Stimulated activated CD8-positive, alpha-beta memory T cell treated with anti-CD3 and anti-CD28 coated beads, Interleukin-4, amount 100 ng/mL, for 4 hours (primary cell): ENCODE data around the gene GRAMD4.

Experiments
- DNase-seq, 2 donors: peaks; one replicate each; pipeline ENCODE4 v3.0.0-alpha.2; 2020; ENCODE audit warnings: low read depth in 2 of 2, low spot score in 1 of 2

GRAMD4 gene

DNA sequence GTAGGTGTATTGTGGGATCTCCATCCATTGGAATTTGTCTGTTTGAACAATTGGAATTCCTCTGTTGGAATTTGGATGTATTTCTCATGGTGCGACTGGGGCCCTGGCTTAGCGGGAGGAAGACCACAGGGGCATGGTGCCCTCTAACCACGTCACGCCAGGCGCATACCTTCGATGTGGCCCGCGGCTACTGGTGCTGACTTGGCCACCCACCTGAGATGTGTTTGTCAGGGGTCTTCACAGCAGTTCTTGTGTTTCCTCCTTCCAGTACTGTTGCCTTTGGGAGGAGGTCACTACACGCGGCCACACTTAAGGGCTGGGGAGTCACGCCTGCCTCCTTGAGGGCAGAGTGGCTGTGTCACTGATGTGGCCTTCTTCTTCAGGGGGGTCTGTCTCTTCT lies 36.6 kb upstream of the GRAMD4 start:
- DNase-seq, result no peak

DNA sequence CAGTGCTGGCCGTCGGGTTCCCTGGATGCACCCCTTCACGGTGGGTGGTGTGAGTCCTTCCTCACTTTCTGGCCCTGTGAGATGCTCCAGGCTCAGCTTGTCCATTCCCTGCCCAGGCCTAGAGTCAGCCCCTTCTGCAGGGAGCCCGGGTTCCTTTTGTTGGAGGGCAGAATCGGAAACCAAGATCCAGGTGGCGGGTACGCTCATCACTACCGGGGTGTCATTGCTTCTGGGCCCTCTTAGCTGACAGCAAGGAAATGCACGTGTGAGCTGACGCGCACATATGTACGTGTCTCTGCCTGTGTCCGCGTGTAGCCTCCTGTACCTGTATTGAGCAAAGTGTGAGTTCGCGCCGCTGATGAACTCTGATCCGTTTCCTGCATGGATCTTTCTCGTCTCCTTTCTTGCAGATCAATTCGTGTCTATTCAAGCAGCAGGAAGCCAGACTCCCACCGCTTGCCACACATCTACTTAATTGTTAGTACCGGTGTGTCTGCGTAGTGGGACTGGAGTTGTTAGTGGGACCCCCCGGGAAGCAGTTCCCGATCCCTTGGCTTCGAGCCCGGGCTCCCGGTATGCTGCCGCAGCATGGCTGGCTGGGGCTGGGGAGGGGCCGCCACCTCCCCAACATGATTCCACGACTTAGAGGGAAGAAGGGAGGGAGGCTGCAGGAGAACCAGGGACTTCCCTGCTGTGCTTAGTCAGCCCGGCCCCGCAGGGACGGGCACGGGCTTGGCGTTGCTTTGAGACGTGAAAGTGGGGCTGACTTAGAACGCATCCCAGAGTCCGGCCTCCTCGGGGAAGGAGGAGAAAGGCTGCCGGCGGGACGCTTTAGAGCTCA lies 35.9 kb upstream of the GRAMD4 start:
- DNase-seq, result no peak

DNA sequence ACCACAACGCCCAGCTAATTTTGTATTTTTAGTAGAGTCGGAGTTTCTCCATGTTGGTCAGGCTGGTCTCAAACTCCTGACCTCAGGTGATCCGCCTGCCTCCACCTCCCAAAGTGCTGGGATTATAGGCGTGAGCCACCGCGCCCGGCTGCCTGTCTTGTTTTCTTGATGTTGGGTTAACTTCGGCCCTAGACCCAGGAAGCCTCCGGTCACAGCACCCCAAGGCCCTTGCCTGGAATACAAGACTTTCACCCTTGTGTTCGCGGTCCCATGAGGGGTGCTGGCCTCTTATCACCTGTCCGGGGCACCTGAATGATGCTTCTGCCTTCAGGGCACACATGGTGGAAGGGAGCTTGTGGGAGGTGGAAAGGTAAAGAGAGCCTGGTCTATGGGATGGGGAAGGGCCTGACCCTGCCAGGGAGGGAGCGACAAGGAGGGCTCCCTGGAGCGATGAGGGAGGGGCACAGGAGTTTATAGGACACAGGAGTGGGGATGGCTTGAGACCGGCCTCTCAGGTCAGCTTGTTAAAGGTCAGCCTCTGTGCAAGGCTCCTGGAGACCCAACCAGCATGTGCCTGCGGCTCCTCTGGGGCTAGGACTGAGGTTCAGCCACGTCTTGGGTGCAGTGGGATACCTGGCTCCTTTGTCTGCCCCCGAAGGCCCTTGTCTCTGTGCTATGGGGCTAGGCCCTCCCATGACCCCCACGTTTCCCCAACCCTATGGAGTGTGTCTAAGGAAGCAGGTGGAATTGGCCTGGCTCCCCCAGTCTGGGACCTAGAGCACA lies 34.7 kb upstream of the GRAMD4 start:
- DNase-seq, result no peak

DNA sequence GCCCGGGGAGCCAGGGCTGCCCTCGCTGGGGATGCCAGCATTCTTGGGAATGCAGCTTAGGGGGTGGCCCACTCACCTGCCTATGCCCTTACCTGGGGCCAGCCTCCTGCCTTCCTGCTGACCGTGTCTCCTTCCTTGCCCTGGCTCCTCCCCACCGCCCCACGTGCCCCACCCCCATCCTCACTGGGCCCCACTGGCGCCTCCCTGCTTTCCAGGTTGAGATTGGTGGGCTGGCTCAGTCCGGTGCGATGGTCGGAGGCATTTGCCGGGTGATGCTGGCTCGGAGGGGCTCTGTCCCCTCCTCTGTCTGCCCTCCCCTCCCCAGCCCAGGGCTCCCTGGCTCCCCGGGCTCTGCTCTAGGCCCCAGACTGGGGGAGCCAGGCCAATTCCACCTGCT lies 34.1 kb upstream of the GRAMD4 start:
- DNase-seq, result no peak

DNA sequence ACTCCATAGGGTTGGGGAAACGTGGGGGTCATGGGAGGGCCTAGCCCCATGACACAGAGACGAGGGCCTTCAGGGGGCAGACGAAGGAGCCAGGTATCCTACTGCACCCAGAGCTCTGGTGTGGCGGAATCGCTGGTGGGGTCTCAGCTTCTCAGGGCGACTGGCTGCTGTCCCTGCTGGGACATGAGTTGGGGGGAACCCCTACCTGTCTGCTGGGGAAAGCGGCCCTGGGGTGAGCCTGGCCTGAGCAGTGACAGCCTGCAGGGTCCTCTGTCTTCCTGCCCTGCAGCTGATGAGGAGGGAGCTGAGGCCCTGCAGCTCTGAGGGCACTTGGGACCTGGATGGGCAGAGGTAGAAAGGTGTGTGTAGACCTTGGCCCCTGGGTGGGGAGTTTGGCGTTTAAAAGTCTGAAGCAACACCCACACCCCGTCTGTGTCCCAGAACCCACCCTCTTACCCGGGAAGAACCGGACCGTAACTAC lies 33.6 kb upstream of the GRAMD4 start:
- no peak for DNase-seq

DNA sequence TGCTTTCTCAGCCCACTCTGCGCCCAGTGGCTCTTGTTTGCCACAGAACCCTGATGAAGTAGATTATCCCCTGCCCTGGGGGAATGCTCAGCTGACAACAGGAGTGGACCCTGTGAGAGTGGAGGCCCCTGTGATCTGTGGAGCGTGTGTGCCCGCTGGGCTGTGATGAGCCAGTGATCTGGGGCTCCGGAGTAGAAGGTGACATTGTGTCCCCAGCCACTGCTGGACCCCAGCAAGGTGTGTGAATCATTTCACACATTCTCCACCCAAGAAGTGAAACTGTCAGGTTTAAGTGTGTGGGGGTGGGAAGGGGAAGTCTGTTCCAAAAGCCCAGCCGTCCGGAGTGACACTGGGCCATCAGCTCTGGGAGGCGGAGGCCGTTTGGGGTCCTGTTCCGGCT lies 33.1 kb upstream of the GRAMD4 start:
- DNase-seq, result no peak

DNA sequence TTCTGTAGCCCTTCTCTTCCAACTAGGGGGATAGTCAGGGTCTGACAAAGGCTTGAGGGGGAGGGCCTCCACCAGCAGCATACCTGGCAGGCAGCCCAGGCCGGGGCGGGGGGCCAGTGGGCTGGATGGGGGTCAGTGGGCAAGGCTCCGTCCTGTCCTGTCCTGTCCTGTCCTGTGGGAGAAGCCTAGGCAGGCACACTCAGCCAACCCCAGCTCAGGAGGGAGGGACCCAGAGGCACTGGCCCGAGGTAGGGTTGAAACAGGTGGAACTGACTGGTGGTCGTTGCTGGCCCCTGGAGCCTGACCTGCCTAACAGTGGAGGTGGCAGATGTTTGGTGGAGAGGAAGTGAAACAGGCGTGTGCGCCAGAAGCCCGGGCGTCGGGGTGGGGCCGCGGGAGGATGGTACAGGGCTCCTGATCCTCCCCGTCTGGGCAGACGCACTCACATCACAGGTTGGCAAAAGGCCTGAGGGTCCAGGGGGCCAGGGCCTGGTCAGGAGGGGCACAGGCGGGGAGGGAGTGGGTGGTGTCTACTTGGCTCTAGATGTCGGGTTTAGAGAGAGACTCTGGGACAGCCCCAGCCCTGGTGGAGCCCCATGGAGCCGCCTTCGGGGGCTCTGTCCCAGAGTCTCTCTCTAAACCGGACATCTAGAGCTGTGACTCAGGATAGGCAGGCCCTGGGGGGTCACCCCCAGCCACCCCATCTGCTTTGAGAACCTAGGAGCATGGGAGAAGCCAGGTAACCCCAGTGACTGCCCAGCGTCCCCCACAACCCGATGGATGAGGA lies 32.5 kb upstream of the GRAMD4 start:
- DNase-seq, result no peak

DNA sequence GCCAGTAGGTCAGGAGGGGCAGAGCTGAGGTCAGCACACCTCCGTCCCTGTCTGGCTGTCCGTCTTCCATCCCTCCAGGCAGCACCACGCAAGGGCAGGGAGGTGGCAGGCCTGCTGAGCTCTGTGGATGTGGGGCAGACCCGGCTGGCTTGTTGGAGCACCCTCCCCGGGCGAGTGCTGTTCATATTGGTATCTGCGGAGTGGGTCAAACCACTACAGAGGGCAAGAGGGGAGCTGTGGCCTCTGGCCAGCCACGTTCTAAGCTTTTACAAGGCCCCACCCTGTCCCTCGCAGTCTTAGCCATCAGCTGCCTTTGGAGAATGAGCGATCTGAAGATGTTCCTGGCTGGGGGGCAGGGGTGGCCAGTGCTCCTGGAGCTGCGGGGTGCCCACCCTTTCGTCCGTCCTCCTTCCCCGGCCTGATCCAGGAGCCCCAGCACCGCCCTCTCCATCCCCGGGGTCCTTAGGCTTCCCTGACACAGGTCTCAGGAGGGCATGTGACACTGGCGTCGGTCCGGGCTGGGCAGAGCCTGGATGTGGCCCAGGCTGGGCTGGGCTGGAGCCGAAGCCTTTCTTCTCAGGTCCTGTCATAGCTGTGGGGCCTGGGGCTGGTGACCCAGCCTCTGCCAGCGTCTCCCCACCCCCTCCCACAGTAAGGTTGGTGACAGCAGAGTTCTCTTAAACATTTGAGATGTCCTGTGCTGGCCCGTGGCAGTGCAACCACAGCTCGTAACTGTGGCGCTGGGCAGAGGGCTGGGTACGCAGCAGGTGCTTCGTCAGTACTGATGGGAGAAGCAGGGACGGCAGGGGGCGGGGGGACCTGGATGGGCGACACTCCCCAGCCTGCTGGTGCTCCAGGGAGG lies 31.7 kb upstream of the GRAMD4 start:
- no peak for DNase-seq

DNA sequence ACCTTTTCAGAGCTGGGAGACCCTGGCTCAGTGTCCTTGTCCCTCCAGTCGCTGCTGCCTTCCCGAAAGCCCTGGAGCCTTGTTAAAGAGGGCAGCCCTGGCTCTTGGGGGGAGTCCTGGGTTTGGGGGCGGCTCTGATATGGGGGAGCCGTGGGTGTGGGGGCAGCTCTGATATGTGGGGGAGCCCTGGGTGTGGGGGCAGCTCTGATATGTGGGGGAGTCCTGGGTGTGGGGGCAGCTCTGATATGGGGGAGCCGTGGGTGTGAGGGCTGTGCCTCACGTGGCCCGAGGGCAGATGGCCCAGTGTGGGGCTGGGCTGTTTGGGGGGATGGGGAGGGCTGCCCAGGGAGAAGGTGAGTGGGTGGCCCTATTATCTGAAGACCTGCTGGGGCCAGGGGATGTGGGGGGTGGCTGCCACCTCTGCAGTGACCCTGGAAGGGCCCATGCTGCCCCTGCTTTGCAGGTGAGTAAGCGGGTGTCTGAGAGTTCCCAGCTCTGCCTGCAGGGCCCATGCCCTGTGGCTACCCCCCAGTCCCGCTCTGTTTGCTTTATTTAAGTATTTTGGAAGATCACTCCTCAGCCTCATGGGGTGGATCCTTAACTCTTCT lies 30.9 kb upstream of the GRAMD4 start:
- no peak for DNase-seq

DNA sequence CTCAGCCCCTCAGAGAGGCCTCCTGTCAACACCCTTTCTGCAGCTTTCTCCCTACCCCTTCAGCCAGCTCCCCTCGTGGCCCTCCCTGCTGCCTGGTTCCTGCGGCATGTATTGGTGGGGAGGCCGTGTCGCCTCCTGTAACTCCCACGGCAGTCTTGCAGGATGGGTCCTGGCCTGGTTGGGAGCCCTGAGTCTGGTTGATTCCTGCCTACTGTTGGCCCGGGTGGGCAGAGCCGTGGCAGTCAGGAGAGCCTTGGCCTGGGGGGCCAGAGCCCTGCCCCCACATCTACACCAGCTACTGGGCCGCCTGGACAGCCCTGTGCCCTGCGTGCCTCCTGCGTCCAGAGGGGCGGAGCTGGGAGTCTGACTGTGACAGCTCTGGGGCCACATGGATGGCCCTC lies 30.3 kb upstream of the GRAMD4 start:
- no peak for DNase-seq

DNA sequence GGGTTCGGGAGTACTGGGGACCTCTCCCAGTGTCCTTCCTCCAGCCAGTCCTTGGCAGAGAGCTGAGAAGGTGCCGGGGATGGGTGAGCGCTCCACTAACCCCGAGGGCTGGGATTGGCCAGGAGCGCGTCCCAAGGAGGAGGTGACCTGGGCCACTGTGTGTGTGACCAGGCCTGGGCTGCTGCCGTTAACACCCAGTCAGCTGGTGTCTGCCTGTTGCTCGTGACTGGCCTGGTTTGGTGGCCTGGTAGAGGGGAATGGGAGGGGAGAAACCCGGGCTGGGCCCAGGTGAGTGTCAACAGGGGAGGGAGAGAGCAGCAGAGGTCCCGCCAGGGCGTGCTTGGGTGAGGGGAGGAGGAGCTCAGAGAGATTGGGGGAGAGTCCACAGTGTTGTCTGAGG lies 29.9 kb upstream of the GRAMD4 start:
- DNase-seq, result no peak

DNA sequence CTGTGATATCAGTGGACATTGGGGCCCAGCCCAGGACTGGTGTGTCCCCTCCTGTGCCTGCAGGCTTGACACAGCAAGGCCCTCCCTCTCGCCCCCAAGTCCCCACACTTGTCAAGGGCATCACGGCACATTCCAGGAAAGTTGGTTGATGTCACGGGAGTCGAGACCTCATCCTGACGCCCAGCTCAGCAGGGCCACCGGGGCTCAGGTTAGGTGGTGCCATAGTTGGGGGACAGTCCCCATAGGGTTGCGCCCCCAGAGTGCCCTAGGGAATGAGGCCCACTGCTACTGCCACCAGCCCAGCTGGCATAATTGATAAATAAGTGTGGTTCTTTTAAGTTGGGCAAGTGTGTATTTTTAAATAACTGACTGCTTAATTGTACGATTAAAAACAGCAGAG lies 28.3 kb upstream of the GRAMD4 start:
- DNase-seq, result no peak

DNA sequence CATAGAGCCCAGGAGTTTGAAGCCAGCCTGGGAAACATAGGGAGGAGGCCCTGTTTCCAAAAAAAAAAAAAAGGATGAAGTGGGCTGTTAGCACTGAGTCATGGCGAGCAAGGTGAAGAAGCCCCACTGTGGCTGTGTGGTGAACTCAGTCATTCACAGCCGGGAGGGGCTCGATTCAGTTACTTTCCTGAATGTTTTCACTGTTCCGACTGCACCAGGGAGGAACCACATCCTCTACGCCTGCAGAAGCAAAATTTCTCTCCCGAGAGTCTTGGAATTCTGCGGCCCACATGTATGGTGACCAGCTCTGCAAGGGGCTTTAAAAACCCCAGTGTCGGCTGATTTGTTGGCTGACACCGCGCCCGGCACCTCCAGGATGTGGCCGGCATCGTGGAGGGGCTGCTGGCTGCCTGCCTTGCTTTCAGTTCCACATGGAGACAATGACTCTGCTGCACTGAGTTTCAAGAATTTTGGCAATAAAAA lies 27.8 kb upstream of the GRAMD4 start:
- no peak for DNase-seq

DNA sequence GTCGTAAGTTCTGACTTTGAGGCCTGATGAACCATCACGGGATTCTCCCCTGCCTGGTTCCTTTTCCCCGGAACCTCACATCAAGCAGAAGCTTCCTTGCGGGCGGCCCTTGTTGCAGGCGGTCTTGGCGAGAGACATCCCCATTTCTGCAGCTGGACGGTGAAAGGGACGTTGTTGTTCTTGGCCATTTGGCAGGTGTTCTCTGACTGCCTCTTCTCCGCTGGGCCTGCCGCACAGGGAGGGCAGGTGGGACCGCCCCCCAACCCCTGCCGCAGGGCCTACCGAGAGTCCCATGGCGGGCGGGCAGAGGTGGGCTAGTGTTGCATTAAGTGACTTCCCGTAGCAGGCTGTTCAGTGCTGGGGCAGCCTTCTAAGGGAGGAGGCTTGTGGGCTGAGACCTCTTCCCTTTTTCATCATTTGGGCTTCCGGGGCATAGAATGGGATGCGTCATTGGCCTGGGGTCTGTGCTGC lies 26.9 kb upstream of the GRAMD4 start:
- DNase-seq, result no peak

DNA sequence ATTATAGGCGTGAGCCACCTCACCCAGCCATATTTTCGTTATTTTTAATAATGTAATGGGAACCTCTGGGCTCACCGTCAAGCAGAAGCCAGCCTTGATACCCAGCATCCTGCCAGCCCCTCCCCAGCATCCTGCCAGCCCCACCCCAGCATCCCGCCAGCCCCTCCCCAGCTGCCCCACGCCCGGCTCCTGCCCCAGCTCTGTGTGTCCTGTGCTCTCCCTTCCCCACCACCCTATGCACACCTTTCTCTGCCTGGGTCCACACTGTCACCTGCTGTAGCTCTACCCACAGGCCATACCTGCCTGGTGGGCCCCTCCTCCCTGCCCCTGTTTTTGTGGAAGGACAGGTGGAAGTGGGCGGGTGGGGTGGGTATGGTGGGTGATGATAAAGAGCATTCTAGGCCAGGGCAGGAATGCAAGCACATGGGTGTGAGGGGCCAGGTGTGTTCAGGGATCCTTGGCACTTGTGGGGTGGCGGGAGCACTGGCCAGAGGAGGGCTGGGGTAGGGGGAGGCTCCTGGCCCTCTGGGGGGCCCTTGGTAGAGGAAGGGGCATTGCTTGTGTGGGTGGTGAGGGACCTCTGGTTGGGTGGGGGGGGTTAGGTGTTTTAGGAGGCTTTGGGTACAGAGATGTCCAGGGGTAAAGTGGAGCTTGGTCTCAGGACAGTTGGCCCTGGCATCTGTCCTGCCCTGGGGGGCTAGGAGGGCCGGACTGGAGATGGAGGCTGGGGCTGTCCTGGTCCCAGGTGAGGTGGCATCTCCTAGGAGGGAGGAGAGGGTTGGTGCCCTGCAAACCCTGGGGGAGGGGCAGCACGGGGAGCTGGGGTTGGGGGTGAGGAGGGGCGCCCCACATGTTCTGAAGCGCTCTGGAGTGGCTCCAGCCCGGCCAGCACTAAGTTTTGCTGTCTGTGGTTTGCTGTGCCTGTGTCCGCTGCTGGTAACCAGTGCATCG lies 25.9 kb upstream of the GRAMD4 start:
- DNase-seq, result no peak

DNA sequence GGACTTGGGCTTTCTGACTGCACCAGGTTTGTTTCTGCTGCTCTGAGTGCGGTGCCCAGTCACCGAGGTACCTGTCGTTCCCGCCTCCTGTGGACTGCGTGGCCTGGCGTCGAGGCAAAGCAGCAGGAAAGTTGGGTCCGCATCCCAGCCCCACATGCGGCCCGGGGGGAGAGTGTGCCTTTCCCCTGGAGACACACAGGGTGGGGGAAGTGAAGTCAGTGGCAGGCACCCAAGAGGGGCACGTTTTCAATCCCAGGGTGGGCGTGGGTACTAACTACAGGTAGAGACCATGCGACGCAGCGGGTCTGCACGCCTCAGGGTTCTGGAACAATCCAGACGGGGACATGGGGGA lies 25.3 kb upstream of the GRAMD4 start:
- DNase-seq, result no peak

DNA sequence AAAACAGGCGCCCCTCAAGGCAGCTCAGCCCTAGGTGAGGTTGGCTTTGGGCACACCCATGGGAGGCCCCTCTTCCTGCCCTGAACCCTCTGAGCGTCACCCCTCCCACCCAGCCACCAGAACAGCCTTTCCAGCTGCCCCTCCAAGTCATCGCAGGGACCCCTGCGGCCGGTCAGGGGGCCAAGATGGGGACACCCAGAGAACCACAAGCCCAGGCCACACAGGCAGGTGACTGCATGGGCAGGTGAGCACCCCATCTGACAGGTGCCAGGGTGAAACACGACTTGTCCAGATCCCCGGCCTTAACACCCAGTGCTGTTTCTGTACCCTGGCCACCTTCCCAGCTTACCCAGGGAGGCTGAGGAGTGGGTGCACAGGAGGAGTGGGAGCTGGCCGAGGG lies 24.6 kb upstream of the GRAMD4 start:
- no peak for DNase-seq

DNA sequence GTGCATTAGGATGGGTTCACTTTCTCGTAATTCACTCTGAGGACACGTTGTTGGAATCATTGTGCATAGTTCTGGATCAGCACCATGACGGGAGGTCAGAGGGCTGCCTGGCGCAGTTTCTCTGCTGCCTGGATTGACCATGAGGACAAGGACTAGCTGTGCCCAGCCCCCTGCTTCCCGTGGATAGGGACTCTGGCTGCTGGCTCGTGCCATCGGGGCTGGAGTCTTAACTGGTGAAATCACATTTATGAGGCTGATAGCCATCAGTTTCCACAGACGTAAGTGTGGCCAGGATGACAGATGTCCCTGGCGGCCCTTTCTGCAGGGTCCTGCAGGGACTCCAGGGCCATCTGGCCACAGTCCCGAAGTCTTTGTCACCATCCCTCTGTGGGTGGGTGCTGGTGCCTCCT lies 24.1 kb upstream of the GRAMD4 start:
- no peak for DNase-seq

DNA sequence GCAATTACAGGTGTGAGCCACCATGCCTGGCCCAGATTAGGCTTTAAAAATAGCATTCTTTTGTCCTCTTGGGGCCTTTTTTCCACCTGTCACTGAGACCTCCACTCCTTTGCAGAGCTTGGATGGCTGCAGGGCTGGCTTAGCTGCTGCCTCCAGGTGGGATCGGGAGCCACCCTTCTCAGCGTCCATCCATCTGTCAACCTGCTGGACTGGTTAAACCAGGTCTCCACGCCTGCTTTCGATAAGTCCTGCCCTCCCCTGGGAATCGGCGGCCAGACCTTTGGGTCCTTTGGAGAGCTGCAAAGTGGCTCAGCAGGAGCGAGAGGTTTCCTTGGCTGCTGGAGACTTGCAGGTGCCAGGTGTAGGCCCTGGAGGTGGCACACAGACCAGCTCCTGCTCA lies 23.4 kb upstream of the GRAMD4 start:
- DNase-seq, result no peak
